Measurements from ENCODE around the gene PHC3.

PHC3 gene

GRCh38 chr3:170064108-170064507, 117.4 kb downstream of the PHC3 start:
- no peak for DNase-seq

GRCh38 chr3:170063691-170064090, 117.8 kb downstream of the PHC3 start:
- no peak for DNase-seq

- no peak for DNase-seq
Measured at GRCh38 chr3:170062769-170063168, 118.8 kb downstream of the PHC3 start.

- DNase-seq: no peak
Measured at GRCh38 chr3:170062068-170062467, 119.5 kb downstream of the PHC3 start.

DNA sequence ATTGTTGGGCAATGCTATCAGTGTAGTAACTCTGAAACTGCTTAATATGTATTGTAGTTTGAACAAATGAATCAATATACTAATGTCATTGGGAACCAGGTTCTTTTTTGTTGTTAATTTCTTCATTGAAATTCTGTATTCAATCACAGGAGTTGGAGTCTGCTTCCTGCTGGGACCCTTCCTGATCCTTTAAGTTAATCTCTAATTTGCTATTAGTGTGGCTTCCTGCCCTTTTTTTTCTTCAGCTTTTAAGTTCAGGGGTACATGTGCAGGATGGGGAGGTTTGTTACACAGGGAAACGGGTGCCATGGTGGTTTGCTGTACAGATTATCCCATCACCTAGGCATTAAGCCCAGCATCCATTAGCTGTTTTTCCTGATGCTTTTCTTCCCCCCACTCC, 122.1 kb downstream of the PHC3 start:
- no peak for DNase-seq

- no peak for DNase-seq
Measured at GRCh38 chr3:170058127-170058526, 123.4 kb downstream of the PHC3 start.

- DNase-seq: no peak
Measured at GRCh38 chr3:170057550-170057949, 124.0 kb downstream of the PHC3 start.

- DNase-seq: no peak
Measured at GRCh38 chr3:170056710-170057454, 124.7 kb downstream of the PHC3 start.

- no peak for DNase-seq
Measured at GRCh38 chr3:170055209-170055608, 126.3 kb downstream of the PHC3 start.

GRCh38 chr3:170054204-170054603, 127.3 kb downstream of the PHC3 start:
- DNase-seq: no peak

GRCh38 chr3:170052398-170052797, 129.1 kb downstream of the PHC3 start:
- DNase-seq: no peak

GRCh38 chr3:170050753-170051152, 130.8 kb downstream of the PHC3 start:
- no peak for DNase-seq

DNA sequence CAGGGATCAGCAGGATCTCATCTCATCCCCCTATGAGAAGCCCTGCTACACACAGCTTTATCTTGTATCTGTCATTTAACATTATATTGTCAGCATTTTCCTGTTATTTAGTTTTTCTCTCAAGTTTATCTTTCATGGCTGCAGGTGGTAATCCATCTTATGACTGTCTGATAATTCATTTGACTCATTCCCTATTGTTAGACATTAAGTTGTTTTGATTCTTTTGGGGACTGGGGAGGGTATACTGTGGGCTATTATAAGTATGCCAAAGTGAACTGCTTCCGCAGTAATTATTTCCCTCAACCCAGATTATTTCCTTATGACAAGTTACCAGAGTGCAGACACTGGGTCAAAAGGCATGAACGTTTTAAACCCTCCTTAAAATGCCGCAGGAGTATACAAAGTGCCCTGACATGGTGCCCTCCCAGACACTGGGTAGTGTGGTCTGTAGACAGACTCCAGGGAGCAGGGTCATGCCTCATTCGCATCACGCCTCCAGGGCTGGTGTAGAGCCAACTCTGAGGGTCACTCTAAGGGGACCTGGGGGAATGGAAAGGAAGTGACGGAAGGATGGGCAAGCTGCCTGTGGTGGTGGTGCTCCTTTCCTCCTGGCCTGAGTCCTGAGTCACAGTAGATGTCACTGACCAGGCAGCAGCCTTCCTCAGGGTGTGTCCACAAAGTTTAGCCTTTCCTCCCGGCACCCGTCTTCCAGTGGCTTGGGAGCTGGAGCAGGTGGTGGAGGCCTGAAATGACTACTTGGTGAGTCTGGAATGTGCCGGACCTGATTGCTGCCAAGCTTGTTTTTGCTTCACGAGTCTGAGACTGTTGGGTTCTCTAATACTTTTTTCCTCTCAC, 132.2 kb downstream of the PHC3 start:
- no peak for DNase-seq

DNA sequence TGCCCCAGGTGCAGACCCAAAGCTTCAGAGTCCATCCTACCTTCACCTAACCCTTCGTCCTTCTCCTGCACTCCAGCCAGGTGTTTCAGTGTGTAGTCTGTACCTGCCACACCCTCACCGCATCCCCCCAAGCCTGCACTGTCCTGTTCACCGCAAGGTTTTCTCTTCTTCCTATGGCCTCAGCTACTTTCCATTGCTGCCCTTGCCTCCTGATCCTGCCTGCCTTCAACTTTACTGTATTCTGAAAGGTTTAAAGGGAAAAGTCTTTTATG, 134.5 kb downstream of the PHC3 start:
- DNase-seq: no peak

DNA sequence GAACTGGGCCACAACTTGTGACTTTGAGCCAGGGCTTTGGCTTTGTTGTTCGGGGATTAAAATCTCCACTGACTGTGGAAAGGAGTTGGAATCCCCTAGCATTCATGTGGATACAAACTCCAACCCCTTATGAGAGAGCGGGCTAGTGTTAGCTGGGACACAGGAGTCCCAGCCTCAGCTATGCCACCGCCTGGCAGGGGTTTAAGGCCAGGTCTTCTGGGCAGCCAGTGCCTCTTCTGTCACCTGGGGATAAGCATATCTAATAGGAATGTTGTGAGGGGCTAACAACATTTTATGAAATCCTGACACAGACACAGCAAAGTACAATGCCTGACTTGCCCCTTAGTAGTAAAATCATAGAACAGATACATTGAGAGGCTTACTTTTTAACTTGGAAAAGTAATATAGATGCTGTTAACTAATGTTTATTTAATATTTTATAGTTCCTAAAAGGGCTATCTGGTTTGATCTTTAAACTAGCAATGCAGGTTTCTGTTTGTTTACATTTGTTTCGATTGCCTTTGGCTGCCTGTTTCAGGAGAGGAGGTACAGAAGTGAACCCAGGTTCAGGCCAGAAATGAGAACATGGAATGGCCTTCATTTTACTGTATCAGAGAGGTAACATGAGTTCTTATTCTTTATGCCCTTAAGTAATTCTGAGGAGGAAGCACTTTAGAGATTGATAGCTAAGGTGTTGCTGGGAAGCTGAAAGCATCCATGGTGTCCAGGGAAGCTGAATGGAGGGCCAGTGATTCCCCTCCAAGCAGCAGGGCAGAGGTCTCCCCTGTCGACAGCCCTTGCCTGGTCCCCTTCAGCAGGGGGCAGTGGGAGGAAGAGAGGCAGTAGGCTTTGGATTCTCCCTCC, 135.0 kb downstream of the PHC3 start:
- DNase-seq: no peak

- no peak for DNase-seq
Measured at GRCh38 chr3:170044795-170045244, 136.7 kb downstream of the PHC3 start.

- no peak for DNase-seq
Measured at GRCh38 chr3:170044271-170044670, 137.3 kb downstream of the PHC3 start.

GRCh38 chr3:170043506-170043905, 138.0 kb downstream of the PHC3 start:
- no peak for DNase-seq

DNA sequence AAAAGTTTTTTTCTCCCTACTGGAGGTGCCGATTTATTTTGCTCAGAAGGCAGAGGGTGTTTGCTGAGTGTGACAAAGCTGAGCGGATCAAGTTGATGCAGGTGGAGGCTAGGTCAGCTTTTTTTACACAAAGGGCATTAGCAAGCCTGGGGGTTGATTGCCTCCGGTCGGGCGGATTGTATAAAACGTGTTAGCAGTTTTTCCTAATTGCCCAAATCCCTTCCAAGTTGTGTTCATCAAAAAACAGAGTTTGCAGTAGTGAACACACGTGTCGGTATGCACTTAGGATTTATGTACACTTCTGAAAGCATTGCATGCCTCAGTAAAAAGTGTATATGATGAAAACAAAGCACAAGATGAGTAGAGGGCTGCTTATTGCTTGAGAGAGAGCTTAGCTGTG, 141.1 kb downstream of the PHC3 start:
- DNase-seq: no peak

GRCh38 chr3:170038434-170039110, 143.0 kb downstream of the PHC3 start:
- DNase-seq: peak; percentile 32

All from activated CD4-positive, CD25-positive, alpha-beta regulatory T cell treated with anti-CD3 and anti-CD28 coated beads, Interleukin-2, amount 50 U/mL, for 72 hours (primary cell).